T-helper 9 cell (primary cell): ENCODE measurements around the gene CIAO3.

Experiments used
- DNase-seq: peaks from one replicate; pipeline ENCODE4 v3.0.0-alpha.2; 2020

CIAO3 gene

GRCh38 chr16:721765-722540 lies 18.8 kb downstream of the CIAO3 start:
- no peak for DNase-seq

- DNase-seq = peak; percentile 59
Measured at GRCh38 chr16:720990-721764, 19.6 kb downstream of the CIAO3 start, which contains the start of gene ANTKMT. Gene ANTKMT (plus strand): TSS chr16:721146. CDS start chr16:721275, 129 bp downstream.

DNA sequence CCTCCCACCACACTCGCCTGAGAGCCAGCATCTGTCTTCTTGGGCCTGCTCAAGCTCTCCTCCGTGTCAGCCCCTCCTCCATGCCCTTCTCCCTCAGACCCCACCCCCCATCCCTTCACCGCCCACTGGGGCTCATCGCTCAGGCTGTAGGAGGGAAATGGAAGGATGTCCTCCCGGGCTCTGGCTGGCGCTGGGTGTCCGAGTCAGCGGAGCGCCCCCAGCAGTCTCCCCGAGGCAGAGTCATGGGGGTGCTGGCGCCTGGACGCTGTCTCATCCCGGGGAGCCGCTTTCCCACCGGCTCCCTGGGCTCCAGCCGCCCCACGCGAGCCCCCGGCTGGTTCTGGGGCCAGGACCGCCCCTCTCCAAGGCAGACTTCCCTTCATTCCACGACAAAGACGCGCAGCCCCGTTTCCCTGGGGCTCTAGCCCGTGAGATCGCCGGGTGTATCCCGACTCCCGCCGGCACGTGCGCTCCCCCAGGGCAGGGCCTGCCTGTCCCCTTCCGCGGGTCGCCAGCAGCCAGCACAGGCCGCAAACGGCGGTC lies 20.3 kb downstream of the CIAO3 start:
- no peak for DNase-seq

DNA sequence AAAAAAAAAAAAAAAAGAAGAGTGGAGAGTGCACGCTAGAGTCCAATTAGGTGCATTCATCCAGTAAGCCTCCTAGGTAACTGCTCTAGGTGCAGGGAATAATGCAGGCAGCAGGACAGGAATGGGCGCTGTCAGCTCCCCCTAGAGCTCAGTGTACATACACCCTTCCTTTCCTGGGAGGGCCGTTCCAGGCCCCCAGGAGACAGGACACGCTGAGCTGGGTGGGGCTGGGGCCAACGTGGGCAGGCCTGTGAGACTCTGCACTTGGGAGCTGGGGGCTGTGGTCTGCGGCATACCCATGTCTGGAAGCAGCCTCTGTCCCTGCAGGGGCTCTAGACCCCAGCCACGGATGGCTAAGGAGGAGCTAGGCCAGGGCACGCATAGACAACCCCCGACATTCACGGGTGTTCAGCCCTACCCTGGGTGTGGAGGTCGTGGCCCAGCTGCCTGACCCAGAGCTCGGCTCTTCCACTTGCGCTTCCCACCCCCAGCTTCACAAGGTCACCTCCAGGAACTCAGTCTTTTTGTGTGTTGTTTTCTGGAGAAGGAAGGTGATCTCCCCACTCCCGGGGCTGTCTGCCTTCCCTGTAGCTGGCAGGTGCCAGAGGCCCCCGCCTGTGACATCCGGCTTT lies 20.9 kb downstream of the CIAO3 start:
- DNase-seq = no peak

- no peak for DNase-seq
Measured at GRCh38 chr16:718922-719321, 21.9 kb downstream of the CIAO3 start.

DNA sequence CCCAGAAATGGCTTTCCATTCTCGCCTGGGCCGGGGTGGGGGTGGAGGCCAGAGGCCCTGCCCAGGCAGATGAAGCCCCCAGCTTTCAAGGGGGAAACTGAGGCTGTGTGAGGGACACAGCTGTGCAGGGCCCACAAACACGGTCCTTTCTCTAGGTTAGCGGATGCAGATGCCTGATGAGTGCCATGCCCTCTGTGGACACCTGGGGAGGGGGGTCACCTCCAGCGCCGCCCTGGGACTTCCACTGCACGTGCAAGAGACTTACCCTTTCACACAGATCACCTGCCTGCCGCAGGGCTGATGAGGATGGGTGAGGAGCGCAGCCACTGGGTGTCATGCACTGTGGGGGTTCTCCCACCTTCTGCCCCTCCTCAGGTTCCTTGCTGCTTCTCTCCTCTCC lies 22.4 kb downstream of the CIAO3 start:
- no peak for DNase-seq

DNA sequence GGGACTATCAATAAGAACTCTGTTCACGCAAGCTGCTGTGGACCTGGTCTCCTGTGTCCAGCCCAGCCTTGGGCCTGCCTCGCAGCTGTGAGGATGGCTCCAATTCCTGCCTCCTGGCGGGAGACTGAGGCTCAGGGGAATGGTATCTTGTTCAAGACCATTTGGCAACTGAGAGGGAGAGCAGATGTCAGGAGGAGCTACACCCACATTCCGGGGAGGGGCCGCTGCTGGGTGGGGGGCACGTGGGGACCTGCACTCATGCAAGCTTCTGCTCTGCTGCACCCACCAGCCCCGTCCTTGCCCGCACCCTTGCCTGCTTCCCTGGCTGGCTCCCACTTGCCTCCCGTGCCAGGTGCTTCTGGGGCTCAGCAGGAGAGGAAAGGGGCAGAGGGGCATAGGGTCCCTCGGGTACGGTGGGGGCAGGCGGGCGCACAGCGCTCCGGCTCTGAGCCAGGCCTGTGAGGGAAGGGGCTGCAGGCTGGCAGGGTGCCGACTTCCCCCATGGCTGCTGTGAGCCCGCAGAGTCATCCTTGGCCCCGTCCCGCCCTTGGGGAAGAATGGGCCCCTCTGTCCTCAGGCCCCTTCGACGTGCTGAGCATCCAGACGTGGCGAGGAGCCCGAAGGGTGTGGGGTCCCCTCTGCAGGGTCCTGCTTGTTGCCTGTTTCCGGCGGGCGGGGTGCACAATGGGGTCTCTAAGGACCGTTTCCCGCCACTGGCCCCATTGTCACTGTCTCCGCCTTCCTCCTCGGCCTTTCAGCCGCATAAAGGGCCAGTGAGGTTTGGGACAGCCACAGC lies 23.1 kb downstream of the CIAO3 start:
- no peak for DNase-seq

DNA sequence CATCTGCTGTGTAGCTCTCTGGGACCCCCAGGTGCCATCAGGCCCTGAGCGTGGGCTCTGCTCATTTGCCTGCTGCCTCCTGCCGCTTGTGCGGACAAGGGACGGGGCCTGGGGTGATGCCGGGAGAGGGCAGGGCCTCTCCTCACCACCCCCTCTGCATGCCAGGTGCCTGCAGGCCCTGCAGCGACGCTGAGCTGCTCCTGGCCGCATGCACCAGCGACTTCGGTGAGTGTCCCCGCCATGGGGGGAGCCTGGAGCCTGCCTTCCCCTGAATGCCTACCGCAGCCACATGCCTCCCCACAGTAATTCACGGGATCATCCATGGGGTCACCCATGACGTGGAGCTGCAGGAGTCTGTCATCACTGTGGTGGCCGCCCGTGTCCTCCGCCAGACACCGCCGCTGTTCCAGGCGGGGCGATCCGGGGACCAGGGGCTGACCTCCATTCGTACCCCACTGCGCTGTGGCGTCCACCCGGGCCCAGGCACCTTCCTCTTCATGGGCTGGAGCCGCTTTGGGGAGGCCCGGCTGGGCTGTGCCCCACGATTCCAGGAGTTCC lies 23.9 kb downstream of the CIAO3 start:
- DNase-seq = no peak

- no peak for DNase-seq
Measured at GRCh38 chr16:716200-716568, 24.6 kb downstream of the CIAO3 start.

- no peak for DNase-seq
Measured at GRCh38 chr16:715477-716199, 25.2 kb downstream of the CIAO3 start.

DNA sequence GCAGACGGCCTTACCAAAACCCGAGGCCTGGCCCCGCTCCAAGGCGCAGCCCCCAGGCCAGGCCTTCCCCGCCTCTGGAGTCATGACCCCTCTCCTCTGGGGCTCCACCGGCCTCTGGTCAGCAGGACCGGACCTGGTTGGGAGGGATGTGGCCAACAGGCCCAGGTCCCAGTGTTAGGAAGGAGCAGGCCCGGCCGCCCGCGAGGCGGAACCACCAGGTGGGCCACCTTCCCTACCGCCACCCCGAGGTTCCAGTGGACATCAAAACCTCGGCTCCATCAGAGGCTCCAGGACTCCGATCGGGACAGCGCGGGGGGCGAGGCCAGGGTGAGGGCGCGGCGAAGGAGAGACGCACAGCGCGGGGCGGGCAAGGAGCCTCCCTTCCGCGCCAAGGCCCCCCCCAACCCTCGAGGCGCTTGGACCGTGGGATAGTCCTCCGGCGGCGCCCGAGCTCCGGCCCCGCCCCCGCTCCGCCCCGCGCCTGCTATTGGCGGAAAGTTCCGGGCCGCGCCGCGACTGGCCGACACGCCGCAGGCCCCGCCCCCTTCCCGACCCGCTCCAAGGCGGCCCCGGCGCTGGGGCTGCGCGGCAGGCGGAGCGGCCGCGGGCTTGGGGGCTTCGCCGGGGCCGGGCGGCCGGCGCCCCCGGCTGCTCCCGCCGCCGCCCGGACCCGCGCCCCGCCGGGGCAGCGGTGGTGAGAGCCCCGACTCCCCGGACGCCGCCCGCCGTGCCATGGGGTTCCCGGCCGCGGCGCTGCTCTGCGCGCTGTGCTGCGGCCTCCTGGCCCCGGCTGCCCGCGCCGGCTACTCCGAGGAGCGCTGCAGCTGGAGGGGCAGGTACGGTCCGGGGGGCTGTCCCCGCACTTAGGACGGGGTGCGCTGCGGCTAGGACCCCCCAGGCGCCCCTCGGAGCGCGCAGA lies 26.0 kb downstream of the CIAO3 start, which contains the start of gene METRN:
METRN (plus strand) TSS at position 561 of the 919 bp plus-strand sequence; CDS start at position 733, 172 bp downstream.
- DNase-seq = peak; percentile 88

GRCh38 chr16:714079-714478 lies 26.7 kb downstream of the CIAO3 start:
- no peak for DNase-seq

DNA sequence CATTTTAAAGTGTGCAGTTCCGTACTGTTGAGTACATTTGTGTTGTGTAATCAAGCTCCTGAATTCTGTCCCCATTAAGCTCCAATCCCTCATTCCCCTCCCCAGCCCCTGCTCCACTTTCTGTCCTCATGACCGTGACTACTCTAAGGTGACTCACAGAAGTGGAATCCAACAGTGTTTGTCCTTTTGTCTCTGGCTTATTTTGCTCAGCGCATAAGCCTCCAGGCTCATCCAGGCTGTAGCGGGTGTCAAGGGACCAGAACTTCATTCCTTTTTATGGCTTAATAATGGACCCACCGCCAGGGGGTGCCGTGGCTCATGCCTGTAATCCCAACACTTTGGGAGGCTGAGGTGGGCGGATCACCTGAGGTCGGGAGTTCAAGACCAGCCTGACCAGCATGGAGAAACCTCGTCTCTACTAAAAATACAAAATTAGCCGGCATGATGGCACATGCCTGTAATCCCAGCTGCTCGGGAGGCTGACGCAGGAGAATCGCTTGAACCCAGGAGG lies 28.0 kb downstream of the CIAO3 start:
- DNase-seq = peak; percentile 37

DNA sequence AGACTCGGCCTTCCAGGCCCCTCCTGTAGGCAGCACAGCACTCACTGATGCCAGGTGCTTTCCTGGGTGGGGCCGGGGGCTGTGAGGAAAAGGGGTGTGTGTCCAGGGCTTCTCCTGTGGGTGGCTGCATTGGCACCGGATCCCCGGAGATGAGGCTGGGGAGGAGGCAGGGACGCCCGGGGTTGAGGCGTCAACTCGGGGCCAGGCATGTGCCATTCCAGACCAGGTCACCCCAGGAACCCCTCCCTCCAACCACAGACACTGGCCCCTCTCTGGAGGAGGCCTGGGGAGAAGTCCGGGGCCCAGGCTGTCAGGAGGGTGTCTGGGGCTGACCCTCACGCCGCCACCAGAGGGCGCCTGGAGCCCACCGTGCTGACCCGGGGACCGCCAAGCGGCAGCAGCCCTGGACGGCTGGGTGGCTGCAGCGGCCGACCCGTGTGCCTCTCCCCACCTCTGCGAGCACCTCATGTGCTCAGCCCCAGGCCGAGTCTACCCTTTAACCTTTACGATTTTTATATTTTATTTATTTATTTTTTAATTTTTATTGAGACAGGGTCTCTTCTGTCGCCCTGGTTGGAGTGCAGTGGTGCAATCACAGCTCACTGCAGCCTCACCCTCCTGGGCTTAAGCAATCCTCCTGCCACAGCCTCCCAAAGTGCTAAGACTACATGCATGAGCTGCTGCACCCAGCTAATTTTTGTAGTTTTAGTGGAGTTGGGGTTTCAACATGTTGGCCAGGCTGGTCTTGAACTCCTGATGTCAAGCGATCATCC lies 29.1 kb downstream of the CIAO3 start:
- DNase-seq = peak; percentile 82

DNA sequence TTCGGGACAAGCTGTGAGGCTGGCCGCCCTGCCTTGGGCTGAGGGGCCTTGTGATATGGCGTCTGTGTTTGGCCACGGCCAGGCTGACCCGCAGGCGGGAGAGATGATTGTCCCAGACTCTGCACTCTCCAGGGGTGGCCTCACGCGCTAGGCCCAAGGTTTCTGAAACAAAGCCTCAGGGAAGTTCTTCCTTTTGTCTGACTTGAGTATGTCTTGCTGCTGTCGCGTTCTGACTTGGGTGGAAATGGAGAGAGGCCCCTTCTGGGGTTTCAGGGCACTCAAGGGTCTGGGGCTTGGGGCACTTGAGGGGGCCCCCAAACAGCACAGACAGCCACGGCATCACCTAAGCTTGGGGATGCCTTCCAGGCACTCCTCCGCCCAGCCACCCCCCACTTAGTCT lies 29.7 kb downstream of the CIAO3 start:
- no peak for DNase-seq

- no peak for DNase-seq
Measured at GRCh38 chr16:710500-711075, 30.2 kb downstream of the CIAO3 start.

GRCh38 chr16:709566-710499 lies 31.0 kb downstream of the CIAO3 start:
- no peak for DNase-seq

GRCh38 chr16:708959-709358 lies 31.8 kb downstream of the CIAO3 start:
- DNase-seq = no peak
